Sigmoid colon (tissue), 7 donors: ENCODE measurements around the gene CEP97. TPM values are rescaled to one million over a fixed set of nuclear protein-coding genes. Genes with fewer than 3 reads are reported as not detected.

Source experiments
- DNase-seq: peaks from one replicate; pipeline ENCODE4 v3.0.0-alpha.2; 2019
- H3K27ac ChIP-seq, 4 donors: fragments of 200-600 bp; sonication (generic); one replicate each; pipeline ENCODE4 v1.5.1; 2016 to 2019; ENCODE audit warnings: mild to moderate bottlenecking in 1 of 4
- H3K27me3 ChIP-seq, 3 donors: fragments of 200-600 bp; sonication (generic); one replicate each; pipeline ENCODE4 v1.5.1; 2019; ENCODE audit warnings: mild to moderate bottlenecking in 1 of 3
- H3K36me3 ChIP-seq, 4 donors: fragments of 200-600 bp; sonication (generic); one replicate each; pipeline ENCODE4 v1.5.1; 2016 to 2019
- H3K4me1 ChIP-seq, 4 donors: fragments of 200-600 bp; sonication (generic); one replicate each; pipeline ENCODE4 v1.5.1; 2017 to 2019
- H3K4me3 ChIP-seq, 4 donors: fragments of 200-600 bp; sonication (generic); one replicate each; pipeline ENCODE4 v1.5.1; 2017 to 2019; ENCODE audit warnings: mild to moderate bottlenecking in 2 of 4, moderate library complexity in 1 of 4
- H3K9me3 ChIP-seq, 4 donors: fragments of 200-600 bp in 3 of 4; sonication (generic) in 3 of 4; one replicate each; pipeline versions ENCODE4 v1.5.1 to v1.6.1; 2013 to 2019
- EP300 ChIP-seq, 4 donors: sonication (generic); formaldehyde crosslinking; IDR thresholded peaks; one replicate each; pipeline ENCODE4 v1.6.1; 2017; ENCODE audit warnings: antibody characterized with exemption in 4 of 4
- POLR2A ChIP-seq, 2 donors: fragments of 450-650 bp; IDR thresholded peaks; one replicate each; pipeline ENCODE4 v1.6.1; 2016; ENCODE audit warnings: antibody characterized with exemption in 2 of 2, mild to moderate bottlenecking in 2 of 2, moderate library complexity in 2 of 2
- POLR2AphosphoS5 ChIP-seq, 4 donors: sonication (generic); formaldehyde crosslinking; IDR thresholded peaks; one replicate each; pipeline ENCODE4 v1.6.1; 2017; ENCODE audit warnings: antibody characterized with exemption in 4 of 4
- WGBS, 2 donors: extraction: QIAGEN DNeasy Blood & Tissue Kit; methylation state at CpG; one replicate each; pipeline ENCODE4 v1.1.7; 2013; 5-methylcytosine and 5-hydroxymethylcytosine counted together
- intact Hi-C: fragments of 100-400 bp; cut with DNase I; formaldehyde crosslinking; loops from one replicate; pipeline ENCODE4 v1.15.1; 2023
- polyA plus RNA-seq, 3 donors: library from polyadenylated mRNA; stranded (reverse); fragments of 200-250 nt; gene quantifications; one replicate each; pipeline ENCODE4 v1.2.3, GENCODE V29; 2013
- total RNA-seq, 4 donors: library from RNA; depleted of rRNA; stranded (reverse); fragments of >200 nt; gene quantifications; one replicate each; pipeline ENCODE4 v1.1.0, GENCODE V29; 2016
- TF ChIP-seq, protein P1 (sequence below), 4 experiments: fragments of 450-650 bp in 3 of 4; fragments of 200-600 bp in 1 of 4; IDR thresholded peaks; one replicate each; pipeline ENCODE4 v1.5.1; 2016 to 2019; ENCODE audit warnings: antibody characterized with exemption in 4 of 4, mild to moderate bottlenecking in 3 of 4, moderate library complexity in 2 of 4
- donor health status: healthy with polysubstance abuse.
- donor health status: Bipolar disorder and iron deficiency.
- donor health status: healthy.

Gene CEP97
- total and polyA plus RNA-seq, 7 donors = 0.69 to 11.1 (median 9.0) TPM

DNA sequence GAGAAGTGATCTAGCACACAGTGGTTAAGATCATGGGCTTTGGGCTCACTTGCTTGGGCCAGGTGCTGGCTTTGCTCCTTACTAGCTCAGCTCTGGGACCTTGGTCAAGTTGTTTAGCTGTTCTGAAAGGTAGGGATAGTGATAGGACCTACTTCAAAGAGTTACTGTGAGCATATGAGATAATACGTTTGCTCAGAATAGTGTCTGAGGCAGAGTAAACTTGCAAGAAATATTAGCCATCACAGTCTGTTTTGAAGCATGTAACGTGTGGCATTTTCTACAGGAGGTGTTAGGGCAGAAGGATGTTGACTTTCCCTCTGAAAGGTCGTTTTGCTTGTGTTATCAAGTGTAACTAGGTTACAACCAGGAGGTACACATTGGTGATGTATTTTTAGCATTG lies 90.4 kb downstream of the CEP97 start:
- intact Hi-C loops = no loop called here

DNA sequence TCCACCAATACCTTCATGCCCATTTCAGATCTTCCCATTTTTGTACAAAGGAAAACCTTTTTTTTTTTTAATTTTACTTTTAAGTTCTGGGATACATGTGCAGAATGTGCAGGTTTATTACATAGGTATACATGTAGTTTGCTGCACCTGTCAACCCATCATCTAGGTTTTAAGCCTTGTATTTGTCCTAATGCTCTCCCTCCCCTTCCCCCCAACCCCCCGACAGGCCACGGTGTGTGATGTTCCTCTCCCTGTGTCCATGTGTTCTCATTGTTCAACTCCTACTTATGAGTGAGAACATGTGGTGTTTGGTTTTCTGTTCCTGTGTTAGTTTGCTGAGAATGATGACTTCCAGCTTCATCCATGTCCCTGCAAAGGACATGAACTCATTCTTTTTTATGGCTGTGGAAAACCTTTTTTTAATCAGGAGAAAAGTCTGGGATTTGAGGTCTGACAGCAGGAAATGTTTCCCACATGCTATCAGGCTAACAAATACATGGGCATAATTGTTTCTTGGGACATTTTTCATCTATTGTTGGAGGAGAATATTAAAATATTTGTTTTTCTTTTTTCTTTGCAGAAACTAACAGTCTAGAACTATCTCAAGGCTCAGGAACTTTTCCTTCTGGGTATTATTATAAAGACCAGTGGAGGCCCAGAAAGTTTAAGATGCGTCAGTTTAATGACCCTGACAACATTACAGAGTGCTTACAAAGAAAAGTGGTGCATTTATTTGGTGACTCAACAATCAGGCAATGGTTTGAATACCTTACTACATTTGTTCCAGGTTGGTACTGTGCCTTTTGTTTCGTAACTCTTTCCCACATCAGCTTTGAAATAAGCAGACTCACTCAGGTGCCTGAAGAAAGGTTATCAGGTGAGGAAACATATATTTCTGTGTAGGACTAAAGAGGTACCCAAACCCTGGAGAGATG lies 92.1 kb downstream of the CEP97 start:
- intact Hi-C loops = no loop called here
- WGBS, 2 donors = 82 to 93% methylated on average over 4 of the region's 4 CpGs
- Histone ChIP-seq H3K4me3 (no peak overlapping the region), H3K4me1 (peaks cover 0 to 23% (median 0%) of the 10 kb centered on the region in 4 donors), H3K27me3 (no peaks in the 10 kb centered on the region), H3K9me3 (no peaks in the 10 kb centered on the region), H3K36me3 (peaks cover 0 to 15% (median 3%) of the 10 kb centered on the region in 4 donors), H3K27ac (peak overlapping the region; percentile 5 to 52 (median 30))
- DNase-seq = peak; percentile 60
- TF ChIP-seq, protein P1, sequence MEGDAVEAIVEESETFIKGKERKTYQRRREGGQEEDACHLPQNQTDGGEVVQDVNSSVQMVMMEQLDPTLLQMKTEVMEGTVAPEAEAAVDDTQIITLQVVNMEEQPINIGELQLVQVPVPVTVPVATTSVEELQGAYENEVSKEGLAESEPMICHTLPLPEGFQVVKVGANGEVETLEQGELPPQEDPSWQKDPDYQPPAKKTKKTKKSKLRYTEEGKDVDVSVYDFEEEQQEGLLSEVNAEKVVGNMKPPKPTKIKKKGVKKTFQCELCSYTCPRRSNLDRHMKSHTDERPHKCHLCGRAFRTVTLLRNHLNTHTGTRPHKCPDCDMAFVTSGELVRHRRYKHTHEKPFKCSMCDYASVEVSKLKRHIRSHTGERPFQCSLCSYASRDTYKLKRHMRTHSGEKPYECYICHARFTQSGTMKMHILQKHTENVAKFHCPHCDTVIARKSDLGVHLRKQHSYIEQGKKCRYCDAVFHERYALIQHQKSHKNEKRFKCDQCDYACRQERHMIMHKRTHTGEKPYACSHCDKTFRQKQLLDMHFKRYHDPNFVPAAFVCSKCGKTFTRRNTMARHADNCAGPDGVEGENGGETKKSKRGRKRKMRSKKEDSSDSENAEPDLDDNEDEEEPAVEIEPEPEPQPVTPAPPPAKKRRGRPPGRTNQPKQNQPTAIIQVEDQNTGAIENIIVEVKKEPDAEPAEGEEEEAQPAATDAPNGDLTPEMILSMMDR (IDR thresholded peaks at IDR 0.05) = no peak
- TF ChIP-seq POLR2AphosphoS5 (IDR thresholded peaks at IDR 0.05) = peak in 2 of 4 donors; percentile 52 to 53

More for the DNA sequence above, 90.4 kb downstream of the CEP97 start:
- Histone ChIP-seq H3K9me3 (no peaks in the 10 kb centered on the region), H3K36me3 (peaks cover 0 to 13% (median 2%) of the 10 kb centered on the region in 4 donors), H3K27ac (peak overlapping the region in 3 of 4 donors; percentile 13 to 52 (median 35)), H3K4me3 (no peak overlapping the region), H3K27me3 (no peaks in the 10 kb centered on the region), H3K4me1 (peaks cover 0 to 33% (median 5%) of the 10 kb centered on the region in 4 donors)
- no peak for DNase-seq
- WGBS, 2 donors = 21 to 46% methylated on average over 3 of the region's 3 CpGs
- TF ChIP-seq EP300 (IDR thresholded peaks at IDR 0.05) = no peak
- TF ChIP-seq, protein P1 (IDR thresholded peaks at IDR 0.05) = no peak
- no peak for TF ChIP-seq POLR2A (IDR thresholded peaks at IDR 0.05)
- no peak for TF ChIP-seq POLR2AphosphoS5 (IDR thresholded peaks at IDR 0.05)

DNA sequence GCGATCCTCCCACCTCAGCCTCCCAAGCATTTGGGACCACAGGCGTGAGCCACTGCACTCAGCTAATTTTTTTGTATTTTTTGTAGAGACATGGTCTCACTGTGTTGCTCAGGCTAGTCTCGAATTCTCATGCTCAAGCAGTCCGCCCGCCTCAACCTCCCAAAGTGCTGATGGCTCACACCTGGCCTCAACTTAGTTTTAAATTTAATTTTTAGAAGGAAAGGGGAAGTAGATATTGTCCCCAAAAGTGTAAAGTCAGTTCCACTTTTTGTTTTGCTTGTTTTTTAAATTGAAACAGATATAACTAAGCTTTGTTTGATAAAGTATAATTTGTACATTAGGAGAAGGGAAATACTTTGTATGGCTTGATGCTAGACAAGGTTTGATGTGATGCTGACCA lies 93.6 kb downstream of the CEP97 start:
- Histone ChIP-seq H3K27ac (peak overlapping the region in 1 of 4 donors; percentile 52), H3K27me3 (no peaks in the 10 kb centered on the region), H3K36me3 (peaks cover 0 to 23% (median 5%) of the 10 kb centered on the region in 4 donors), H3K4me3 (no peak overlapping the region), H3K9me3 (no peaks in the 10 kb centered on the region), H3K4me1 (peaks cover 0 to 22% (median 0%) of the 10 kb centered on the region in 4 donors)
- no peak for DNase-seq
- no peak for TF ChIP-seq POLR2AphosphoS5 (IDR thresholded peaks at IDR 0.05)
- TF ChIP-seq POLR2A (IDR thresholded peaks at IDR 0.05) = no peak
- TF ChIP-seq, protein P1 (IDR thresholded peaks at IDR 0.05) = no peak
- TF ChIP-seq EP300 (IDR thresholded peaks at IDR 0.05) = no peak
- WGBS, 2 donors = 78 to 96% methylated on average over 5 of the region's 5 CpGs
- intact Hi-C loops = no loop called here

DNA sequence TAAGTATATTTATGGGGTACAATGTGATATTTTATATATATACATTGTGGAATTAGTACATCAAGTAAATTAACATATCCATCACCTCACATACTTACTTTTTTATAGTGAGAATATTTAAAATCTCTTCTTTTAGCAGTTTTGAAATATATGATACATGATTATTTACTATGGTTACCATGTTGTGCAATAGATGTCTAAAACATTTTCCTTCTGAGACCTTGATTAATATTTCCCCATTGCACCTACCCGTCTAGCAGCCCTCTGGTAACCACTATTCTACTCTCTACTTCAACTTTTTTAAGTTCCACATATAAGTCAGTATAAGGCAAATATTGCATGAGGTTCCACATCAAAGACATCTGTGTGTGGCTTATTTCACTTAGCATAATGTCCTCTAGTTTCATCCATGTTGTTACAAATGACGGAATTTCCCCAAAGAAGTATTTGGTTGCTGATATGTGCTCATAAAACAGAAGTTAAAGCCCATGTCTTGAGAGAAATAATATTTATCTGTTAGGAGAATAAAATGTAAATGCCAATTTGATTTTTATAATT lies 95.3 kb downstream of the CEP97 start:
- TF ChIP-seq EP300 (IDR thresholded peaks at IDR 0.05) (no peak), POLR2AphosphoS5 (IDR thresholded peaks at IDR 0.05) (no peak), POLR2A (IDR thresholded peaks at IDR 0.05) (no peak)
- TF ChIP-seq, protein P1 (IDR thresholded peaks at IDR 0.05) = no peak
- Histone ChIP-seq H3K9me3 (no peaks in the 10 kb centered on the region), H3K4me1 (peaks cover 0 to 4% (median 0%) of the 10 kb centered on the region in 4 donors), H3K27ac (no peak overlapping the region), H3K4me3 (no peak overlapping the region), H3K27me3 (no peaks in the 10 kb centered on the region), H3K36me3 (peaks cover 0 to 23% (median 5%) of the 10 kb centered on the region in 4 donors)
- WGBS, 2 donors = 72 to 89% methylated on average over 2 of the region's 2 CpGs
- no peak for DNase-seq
- intact Hi-C loops = no loop called here

Other genes starting within 250 kb of the CEP97 start
- gene SENP7, start 211.4 kb upstream of the CEP97 start, total RNA-seq = 10 to 100 TPM; 20.2 to 33.5 (median 30.4) TPM
- gene SENP7, start 211.4 kb upstream of the CEP97 start, polyA plus RNA-seq = 1 to 10 TPM; 2.1 to 6.5 (median 2.4) TPM
- gene TRMT10C, start 162.7 kb upstream of the CEP97 start, total RNA-seq = 10 to 100 TPM; 15.5 to 29.1 (median 19.2) TPM
- 10 to 100 TPM; 15.0 to 22.6 (median 19.7) TPM for gene TRMT10C, start 162.7 kb upstream of the CEP97 start, polyA plus RNA-seq
- gene PCNP, start 150.4 kb upstream of the CEP97 start, total RNA-seq = 100 to 1,000 TPM; 146 to 178 (median 163) TPM
- gene PCNP, start 150.4 kb upstream of the CEP97 start, polyA plus RNA-seq = 100 to 1,000 TPM in 1 of 3 donors, 10 to 100 TPM in 2; 72.4 to 129 (median 95.5) TPM
- gene ZBTB11, start 47.5 kb upstream of the CEP97 start, total RNA-seq = 10 to 100 TPM; 18.6 to 24.4 (median 21.5) TPM
- 1 to 10 TPM; 3.0 to 7.1 (median 3.5) TPM for gene ZBTB11, start 47.5 kb upstream of the CEP97 start, polyA plus RNA-seq
- 1,000 to 10,000 TPM; 1,731 to 3,301 (median 2,222) TPM for gene RPL24, start 37.9 kb upstream of the CEP97 start, total RNA-seq
- gene RPL24, start 37.9 kb upstream of the CEP97 start, polyA plus RNA-seq = 1,000 to 10,000 TPM; 1,942 to 3,503 (median 2,378) TPM
- 10 to 100 TPM; 11.5 to 15.8 (median 13.2) TPM for gene NXPE3, start 54.6 kb downstream of the CEP97 start, total RNA-seq
- gene NXPE3, start 54.6 kb downstream of the CEP97 start, polyA plus RNA-seq = 1 to 10 TPM in 2 of 3 donors, under 1 TPM in 1; 0.92 to 8.8 (median 1.8) TPM
- gene NFKBIZ, start 124.9 kb downstream of the CEP97 start, total RNA-seq = 100 to 1,000 TPM in 1 of 4 donors, 10 to 100 TPM in 3; 49.9 to 121 (median 58.1) TPM
- gene NFKBIZ, start 124.9 kb downstream of the CEP97 start, polyA plus RNA-seq = 10 to 100 TPM in 2 of 3 donors, 1 to 10 TPM in 1; 4.2 to 55.0 (median 14.3) TPM